Activated CD8-positive, alpha-beta memory T cell treated with anti-CD3 and anti-CD28 coated beads, Interleukin-2, amount 50 U/mL, for 48 hours (primary cell): Measurements from ENCODE around the gene GPRIN1.
A peak's percentile ranks its signal among the peaks of the same experiment; 100 is the strongest.

Experiments used
- DNase-seq: peaks from one replicate; pipeline ENCODE4 v3.0.0-alpha.2; 2020

The GPRIN1 gene

DNA sequence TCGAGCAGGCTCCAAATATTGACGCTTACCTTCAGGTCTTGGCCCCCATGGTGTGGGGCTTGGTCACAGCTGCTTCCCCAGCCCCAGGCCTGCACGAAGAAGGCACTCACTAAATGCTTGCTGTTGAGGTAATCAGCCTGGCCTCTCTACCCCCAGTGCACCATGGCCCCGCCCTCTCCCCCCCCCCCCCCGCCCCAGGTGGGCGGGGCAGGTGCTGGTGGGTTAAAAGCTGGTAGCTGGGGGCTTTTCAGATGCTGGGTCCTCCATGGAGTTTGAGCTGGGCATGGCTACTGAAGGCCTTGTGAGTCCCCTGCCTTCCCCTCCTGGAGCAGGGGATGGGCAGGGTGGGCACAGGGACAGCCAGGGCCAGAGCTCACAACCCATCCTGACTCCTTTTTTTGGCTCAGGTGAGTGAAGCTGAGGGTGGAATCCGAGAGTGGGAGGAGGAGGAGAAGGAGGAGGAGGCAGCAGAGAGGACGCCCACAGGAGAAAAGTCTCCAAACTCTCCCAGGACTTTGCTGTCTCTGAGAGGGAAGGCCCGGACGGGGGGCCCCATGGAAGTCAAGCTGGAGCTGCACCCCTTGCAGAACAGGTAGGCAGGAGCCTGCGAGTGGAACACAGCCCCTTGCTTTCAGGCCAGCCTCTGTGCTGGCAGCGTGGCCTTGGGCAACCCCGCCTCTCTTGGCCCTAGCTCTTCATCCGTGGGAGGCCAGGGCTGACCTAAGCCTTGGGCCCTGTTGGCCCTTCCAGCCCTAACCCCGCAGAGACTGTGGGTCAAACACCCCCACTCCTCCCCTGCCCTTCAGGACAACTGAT, 32.9 kb upstream of the GPRIN1 start:
- no peak for DNase-seq

DNA sequence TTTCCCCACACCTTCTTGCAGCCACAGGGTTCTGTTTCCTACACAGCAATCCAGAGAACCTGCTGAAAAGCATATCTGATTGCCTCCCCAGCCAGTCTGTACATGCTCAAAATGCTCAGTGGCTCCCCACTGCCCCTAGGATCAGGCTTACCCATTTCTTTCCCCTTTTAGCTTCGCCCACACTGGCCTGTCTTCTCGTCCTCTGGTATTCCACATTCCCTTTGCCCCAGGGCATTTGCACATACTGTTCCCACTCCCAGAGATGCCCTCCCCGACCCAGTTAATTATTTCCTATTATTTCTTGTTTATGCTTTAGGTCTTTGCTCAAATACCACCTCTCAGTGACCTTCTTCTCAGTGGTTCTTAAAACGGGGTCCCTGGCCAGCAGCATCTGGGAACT, 30.7 kb upstream of the GPRIN1 start:
- DNase-seq: no peak

DNA sequence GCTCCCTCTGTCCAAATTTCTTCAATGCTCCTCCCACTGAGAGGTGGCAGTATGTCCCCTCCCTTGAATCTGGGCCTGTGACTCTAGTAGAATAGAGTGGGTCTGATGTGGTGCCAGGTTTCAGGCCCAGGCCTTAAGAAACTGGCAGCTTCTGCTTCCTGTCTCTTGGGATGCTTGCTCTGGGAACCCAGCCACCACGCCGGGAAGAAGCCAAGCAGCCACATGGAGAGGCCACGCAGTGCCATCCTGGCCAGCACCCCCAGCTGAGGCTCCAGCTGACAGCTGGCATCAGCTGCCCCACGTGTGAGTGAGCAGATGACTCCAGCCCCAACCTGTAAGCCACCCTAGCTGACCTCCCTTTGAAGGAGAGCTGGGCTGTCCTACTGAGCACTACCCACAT, 30.0 kb upstream of the GPRIN1 start:
- DNase-seq: no peak

DNA sequence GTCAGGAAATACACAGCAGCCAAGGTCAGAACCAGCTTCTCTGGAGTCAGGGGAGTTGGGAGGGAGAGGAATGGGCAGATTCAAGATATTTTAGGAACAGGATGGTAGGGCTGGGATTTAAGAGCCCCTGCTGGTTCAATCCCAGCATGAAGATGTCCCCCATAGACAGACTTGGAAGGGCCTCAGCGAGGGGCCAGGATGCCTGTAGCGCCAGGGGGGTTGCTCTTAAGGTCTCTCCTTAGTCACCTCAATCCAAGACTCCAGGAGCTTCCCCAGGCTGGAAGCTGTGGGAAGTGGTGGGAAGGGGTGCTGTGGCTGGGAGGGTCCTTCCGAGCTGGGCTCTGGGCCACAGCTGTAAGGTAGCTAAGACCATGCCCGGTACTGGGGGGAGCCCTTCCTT, 29.3 kb upstream of the GPRIN1 start:
- DNase-seq: no peak

DNA sequence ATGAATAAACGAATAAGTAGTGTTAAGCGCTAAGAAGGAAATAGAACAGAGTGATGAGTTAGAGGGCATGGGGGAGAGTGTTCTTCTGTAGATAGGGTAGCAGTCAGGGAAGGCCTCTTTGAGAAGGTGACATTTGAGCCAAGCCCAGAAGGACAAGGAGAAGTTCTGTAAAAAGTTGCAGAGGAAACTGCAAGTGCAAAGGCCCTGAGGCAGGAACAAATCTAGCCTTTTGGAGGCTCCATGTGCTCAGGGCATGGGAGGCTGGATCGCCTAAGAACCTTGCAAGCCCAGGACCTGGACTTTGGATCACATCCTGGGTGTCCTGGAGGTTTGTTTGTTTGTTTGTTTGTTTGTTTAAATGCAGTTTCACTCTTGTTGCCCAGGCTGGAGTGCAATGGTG, 28.5 kb upstream of the GPRIN1 start:
- DNase-seq: no peak

DNA sequence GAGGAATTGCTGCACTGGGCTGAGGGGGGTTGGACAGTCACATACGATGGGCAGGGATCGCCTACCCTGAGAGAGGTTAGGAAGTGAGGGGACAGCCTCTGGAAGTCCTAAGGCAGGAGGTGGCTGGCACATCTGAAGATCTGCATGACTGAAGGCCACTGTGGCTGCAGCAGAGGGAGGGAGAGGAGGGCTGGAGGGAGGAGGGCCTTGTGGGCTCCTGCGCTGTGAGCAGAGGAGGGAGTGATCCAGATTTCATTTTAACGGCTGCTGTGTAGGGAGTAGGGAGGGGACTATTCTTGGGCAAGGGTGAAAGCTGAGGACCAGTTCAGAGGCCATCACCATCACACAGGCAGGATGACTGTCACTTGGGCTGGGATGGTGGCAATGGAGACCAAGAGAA, 27.6 kb upstream of the GPRIN1 start:
- no peak for DNase-seq

DNA sequence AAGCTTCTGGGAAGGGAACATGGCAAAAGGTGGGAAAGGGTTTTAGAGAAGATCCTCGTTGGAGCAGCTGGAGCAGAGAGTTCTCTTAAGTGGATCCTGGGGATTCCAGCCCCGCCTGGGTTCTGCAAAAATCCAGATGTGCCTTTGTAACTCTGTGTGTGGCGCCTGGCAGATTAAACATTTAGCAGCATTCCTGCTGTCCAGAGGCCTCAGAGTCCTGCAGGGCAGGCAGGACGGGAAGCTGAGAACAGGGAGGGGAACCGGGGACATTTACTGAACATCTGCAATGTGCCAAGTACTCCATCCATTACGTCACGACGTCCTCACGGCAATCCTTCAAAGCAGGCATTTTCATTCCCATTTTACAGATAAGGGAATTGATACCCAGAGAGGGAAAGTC, 26.5 kb upstream of the GPRIN1 start:
- DNase-seq: no peak

DNA sequence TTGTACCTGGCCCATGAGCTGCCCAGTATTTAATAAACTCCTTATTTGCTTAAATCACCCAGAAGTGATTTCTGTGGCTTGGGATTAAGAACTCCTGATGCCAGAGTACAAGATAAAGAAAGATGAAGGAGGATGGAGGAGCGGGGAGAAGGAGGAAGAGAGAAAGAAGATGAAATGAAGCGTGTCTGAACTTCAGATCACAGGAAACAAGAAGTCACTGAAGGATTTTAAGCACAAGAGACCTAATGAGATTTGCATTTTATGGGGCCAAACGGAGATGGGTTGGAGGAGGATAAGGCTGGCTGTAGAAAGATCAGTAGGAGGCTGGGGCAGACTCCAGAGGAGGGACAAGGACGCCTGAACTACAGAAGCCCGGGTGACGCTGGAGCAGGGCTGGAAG, 23.6 kb upstream of the GPRIN1 start:
- no peak for DNase-seq

DNA sequence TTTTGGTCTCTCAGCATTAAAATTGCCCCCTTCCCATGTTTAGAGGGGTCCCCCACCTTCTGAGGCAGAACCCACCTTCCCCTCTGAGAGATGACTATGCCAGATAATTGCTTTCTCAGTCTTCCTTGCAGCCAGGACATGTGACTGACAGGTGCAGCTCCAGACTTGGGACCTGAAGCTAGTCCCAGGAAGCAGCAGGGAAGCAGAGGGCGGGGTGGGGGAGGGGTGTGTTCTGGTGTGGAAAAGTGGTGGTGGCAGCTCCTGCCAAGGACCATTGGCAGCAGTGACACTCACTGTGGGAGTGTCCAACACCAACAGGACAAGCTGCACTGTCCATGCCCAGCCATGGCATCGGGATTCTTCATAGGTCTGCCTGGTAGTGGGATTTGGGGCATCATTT, 22.8 kb upstream of the GPRIN1 start:
- DNase-seq: no peak

DNA sequence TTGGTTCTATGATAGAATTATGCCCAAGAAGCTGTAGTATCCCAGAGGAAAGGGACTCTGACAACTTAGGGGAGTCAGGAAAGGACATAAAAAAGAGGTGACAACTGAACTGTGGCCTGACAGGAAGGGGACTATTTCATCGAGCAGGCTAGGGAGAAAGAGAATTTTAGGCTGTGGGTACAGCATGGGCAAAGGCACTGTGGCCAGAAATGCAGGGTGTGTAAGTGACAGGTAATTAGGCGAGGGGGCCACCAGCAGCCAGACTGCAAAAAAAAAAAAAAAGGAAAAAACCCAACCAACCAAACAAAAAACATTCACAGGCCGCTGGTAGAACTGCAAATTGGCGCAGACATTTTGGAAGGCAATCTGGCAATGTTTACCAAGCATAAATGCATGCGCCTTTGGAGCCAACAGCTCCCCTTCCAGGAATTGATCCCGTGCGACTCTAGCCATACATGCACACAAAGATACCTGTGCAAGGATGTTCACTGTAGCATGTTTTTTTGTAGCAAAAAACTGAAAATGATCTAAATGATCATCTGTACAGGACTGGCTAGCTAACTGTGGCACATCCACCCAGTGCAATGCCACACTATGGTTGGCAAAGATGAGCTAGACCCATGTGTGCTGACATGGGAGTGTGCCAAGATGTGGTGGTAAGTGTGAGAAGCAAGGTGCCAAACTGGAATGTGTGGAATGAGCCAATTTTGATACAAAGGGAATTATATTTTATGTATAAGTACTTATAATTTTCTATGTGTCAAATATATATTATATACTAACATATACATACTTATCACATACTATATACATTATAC, 21.6 kb upstream of the GPRIN1 start:
- no peak for DNase-seq

DNA sequence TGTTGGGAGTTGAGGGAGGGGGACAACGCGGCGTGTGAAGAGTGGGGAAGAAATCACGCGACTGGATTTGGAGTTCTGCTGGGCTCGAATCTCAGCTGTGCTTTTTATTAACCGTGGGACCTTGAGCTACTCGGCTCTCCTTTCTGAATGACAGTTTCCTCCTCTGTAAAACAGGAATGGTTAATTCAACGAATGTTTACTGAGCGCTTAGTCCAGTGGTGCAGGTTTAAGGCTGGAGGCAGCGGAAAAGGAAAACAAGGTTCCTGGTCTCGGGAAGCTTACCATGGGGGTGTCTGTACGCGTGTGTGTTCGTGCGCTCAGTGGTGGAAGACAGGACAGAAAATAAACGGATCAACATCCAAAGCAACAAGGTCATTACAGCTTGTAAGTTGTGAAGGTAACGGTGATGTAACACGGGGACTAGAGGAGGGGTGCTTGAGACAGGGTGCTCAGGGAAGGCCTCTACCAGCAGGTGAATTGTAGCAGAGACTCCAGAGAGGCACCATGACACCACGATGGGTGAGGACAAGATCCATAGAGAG, 20.8 kb upstream of the GPRIN1 start:
- DNase-seq: no peak

DNA sequence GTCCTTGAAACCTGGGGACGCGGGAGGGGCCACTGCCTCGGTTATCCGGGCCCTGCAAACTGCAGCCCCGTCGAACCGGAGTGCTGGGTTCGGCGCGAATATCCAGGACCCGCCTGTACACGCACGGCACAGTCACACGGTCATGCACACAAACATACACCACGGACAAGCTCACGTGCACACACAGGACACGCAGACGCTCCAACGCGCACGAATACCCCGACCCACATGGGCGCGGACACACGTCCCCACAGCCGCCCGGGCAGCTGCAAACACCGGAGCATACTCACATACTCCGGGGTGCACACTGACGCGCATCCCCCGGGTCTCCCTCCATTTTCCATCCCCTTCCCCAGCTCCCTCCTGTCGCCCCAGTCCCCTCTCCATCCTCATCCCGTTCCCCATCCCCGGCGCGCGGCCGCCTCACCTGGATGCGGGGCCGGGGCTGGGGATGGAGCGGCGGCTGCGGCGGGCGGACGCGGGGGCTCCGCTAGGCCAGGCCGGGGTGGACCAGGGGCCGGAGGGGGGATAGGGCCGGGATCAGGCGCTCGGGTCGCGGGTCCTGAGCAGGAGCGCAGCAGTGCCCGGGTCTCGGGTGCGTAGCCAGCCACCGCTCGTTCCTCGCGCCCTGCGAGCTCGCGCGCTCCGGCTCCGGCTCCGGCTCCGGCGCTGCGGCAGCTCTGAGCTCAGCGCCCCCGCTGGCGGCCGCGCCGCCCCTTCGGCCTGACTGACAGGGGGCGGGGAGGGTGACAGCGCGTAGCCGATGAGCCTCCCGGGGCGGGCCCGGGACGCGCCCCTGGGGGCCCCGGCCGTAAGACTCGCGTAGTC, 20.1 kb upstream of the GPRIN1 start, which contains the start of the genes EIF4E1B and SNCB:
Gene EIF4E1B, plus strand, starts transcription at position 823 of the 828 bp plus-strand sequence. CDS start 12,113 bp downstream, outside the sequence.
Gene SNCB, minus strand, starts transcription at position 682 of the 828 bp plus-strand sequence. CDS start 880 bp downstream, outside the sequence.
- DNase-seq: peak; percentile 84

DNA sequence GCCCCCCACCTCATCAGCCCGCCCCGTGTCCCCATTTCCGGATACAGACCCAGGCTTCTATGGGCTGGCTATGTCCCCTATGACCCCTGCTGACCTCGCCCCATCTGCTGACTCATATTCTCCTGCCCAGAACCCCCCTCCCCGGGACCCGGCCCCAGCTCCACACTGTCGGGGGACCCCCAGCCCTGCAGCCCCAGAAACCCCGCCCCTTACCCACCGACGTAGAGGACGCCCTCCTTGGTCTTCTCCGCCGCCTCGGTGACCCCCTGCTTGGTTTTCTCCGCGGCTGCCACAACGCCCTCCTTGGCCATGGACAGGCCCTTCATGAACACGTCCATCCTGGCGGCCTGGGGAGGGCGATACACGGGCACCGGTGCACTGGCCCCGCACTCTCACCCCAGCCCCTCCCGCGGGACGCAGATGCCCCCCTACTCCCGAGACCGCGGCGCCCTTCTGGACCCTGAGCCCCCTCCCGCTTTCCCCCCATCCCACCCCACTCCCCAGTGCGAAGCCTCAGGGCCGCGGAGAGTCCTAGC, 19.4 kb upstream of the GPRIN1 start:
- no peak for DNase-seq

DNA sequence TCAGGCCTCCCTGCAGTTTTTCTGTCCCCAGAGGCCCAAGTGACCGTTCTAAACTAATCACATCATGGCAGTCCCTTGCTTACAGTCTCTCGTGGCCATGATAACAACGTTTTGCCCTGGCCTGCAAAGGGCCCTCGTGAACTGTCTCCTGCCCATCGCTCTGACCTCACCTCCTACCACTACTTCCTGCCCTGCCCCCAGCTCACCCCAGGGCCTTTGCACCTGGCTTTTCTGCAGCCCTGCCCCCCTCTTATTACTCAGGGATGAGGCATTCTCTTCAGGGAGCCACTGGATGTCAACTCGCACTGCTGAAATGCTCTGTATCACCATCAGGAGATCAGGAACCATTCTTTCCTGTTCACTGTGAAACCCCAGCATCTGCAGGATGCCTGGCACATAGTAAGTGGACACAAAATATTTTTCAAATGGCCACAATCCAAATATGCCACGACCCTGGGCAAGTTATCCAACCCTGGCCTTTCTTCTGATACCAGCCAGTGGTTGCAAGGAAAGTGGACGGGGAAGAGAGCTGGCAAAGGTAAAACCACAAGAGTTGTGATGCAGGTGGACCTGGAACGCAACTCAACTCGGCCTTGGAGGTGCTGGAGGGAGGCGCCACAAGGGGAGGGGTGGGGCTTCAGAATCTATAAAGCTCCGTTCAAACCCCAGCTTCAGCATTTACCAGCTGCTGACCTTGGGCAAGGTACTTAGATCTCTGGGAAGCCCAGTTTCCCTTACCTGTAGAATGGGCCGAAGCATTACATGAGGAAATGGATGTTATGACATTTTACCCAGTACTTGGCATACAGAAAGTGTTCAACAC, 18.7 kb upstream of the GPRIN1 start:
- no peak for DNase-seq

DNA sequence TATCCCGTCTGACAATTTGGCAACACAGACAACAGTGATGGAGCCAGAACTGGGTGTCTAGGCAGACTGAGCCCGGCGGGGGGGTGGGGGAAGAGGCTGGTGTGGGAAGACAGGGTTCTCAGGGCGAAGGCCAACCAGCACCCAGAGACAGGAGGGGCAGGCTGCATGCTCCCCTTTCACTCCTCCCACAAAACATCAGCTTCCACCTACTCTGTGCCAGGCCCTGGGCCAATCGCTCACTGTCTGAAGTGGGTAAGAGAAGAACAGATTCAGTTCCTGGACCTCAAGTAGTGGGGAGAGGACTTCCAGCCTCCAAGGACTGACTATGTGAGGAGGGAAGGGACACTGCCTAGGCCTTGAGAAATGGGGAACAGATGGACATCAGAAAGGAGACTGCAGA, 17.6 kb upstream of the GPRIN1 start:
- no peak for DNase-seq

DNA sequence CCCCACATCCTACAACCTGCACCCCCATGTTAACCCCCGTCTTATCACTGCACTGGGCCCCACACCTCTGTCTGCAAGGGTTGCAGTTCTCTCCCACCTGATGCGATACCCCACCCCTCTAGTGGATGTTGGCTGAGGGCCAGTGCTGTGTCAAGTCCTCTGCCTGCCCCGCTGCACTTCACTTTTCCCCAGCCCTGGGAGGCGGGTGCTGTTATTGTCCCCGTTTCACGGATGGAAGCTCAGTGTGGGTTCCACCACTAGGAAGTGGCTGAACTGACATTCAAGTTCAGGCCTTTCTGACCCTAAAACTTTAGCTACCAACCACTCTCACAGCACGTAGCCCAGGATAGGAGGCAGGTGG, 16.9 kb upstream of the GPRIN1 start:
- DNase-seq: no peak

DNA sequence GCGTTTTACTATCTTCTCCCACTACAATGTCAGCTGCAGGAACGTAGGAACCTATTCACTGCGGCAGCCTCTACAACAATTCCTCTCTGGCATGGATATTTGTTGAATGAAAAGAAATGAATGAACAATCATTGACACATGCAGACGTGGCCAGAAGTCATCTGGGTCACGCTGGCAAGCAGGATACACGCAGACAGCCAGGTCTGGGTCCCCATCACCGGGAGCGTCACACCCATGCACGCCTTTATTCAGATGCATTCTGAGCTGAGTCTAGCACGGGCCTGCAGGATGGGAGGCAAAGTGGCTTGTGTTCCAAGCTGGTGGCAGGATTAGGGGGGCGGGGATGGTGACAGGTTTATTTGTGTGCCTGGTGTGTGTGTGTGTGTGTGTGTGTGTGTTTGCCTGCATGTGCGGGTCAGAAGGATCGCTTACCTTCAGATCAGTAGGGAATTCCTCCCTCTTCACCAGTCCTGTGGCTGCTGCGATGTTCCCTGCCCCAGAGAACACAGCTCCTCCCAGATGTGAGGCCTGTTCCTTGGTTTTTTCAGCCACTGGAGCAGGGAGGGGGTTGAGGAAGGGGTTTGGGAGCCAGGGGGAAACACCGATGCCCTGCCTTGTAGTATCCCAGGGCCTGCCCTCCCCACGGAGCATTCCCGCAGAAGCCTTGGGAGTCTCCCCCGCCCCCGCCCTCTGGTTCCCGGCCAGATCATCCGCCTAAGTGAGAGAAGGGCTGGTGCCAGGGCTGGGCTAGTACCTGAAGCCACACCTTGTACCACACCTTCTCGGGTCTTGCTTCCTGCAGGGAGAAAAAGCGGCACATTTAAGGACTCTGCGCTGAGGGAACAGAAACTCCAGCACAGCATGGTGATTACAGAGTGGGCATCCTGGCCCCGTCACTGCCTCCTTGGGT, 16.3 kb upstream of the GPRIN1 start:
- DNase-seq: no peak

DNA sequence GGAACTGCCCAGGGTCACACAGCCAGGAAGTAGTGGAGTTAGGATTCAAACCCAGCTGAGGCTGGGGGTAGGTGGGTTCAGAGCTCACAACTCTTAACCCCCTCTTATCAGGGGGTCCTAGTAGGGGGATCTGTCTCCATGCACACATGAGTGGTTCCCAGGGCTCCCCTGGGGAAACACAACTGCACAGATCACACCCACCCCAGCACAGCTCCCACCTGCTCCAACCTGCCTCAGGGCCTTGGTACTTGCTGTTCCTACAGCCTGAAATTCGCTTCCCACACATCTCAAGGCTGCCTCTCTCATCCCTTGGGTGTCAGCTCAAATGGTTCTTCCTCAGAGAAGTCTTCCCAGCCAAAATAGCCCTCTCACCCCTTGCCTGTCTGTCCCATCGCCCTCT, 15.6 kb upstream of the GPRIN1 start:
- no peak for DNase-seq

DNA sequence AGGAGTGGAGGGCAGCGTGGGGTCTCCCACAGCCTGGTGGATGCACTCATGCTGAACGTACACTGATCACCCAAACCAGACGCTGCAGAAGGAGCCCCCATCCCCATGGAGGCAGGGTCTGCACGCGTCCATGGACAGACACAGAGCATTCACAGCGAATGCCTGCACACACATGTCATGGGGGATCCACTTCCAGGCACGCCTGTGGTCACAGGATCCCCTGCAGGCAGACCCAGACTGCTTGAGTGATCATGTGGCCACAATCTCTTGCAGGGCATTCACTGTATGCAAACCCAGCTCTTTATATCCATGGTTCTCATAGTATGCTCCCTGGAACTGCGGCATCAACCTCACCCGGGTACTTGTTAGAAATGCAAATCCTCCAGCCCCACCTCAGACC, 15.0 kb upstream of the GPRIN1 start:
- no peak for DNase-seq

DNA sequence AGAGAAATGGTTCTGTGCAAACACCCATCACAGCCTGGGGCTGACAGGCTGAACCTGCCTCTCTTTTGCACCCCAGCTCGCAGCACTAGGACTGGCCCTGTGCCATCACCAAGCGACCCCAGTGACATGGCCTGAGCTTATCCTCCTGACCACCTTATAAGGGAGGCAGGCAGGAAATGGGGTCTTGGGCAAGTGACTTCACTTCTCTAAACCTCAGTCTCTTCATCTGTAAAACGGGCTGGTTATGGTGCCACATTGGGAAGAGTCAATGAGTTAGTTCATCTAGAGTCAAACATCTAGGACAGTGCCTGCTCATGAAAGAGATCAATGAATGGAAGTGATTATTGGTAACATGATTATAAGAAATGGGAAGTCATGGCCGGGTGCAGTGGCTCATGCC, 14.2 kb upstream of the GPRIN1 start:
- DNase-seq: no peak

DNA sequence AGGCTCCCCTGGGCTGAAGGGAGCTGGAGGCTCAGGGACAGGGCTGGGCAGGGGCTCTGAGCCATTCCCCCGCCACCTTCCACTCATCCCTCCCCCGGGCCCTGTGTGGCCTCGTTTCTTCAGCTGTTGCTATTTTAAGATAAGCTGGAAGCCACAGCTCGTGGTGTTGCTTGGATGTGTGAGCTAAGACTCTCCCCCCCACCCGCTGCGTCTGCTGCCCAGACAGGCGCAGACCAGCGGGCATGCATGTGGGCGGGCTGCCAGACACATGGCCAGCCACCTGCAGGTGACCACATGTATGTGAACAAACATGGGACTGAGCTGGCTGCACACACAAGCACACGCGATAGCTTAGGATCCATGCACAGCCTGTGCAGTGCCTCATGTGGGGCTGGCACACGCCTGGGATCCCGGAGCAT, 11.7 kb upstream of the GPRIN1 start:
- no peak for DNase-seq
